ENCODE results near the gene EHMT1. TPM values are rescaled to one million over a fixed set of nuclear protein-coding genes. Genes with fewer than 3 reads are reported as not detected.
A peak's percentile ranks its signal among the peaks of the same experiment; 100 is the strongest.

The EHMT1 gene
- total and polyA plus RNA-seq, 2 of the 13 experiments (the other 11 are each of a cell fraction or from before 2014, with no cell fraction given) = 23.0 to 27.1 TPM

- no peak for TF ChIP-seq JUN (CRISPR knock-in tag; IDR thresholded peaks at IDR 0.05)
- no peak for TF ChIP-seq SMAD3 (CRISPR knock-in tag; IDR thresholded peaks at IDR 0.05)
- TF ChIP-seq ARNT (IDR thresholded peaks at IDR 0.05) = no peak
- TF ChIP-seq, protein P1, sequence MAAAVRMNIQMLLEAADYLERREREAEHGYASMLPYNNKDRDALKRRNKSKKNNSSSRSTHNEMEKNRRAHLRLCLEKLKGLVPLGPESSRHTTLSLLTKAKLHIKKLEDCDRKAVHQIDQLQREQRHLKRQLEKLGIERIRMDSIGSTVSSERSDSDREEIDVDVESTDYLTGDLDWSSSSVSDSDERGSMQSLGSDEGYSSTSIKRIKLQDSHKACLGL (CRISPR knock-in tag; IDR thresholded peaks at IDR 0.05) = peak; percentile 73; the same call in 1 of the 2 replicates
- peak; percentile 74 for TF ChIP-seq POLR2G (IDR thresholded peaks at IDR 0.05; ENCODE audit: low read depth, low read length)
- TF ChIP-seq CTCF (CRISPR knock-in tag; IDR thresholded peaks at IDR 0.05) = peak; percentile 13
- TF ChIP-seq PHF8 (CRISPR knock-in tag; IDR thresholded peaks at IDR 0.05) = peak; percentile 72; the same call in 1 of the 2 replicates
- no peak for TF ChIP-seq PHB2 (IDR thresholded peaks at IDR 0.05; ENCODE audit: partially characterized antibody)
- no peak for TF ChIP-seq ZMYM4 (CRISPR knock-in tag; IDR thresholded peaks at IDR 0.05)
- TF ChIP-seq, protein P2, sequence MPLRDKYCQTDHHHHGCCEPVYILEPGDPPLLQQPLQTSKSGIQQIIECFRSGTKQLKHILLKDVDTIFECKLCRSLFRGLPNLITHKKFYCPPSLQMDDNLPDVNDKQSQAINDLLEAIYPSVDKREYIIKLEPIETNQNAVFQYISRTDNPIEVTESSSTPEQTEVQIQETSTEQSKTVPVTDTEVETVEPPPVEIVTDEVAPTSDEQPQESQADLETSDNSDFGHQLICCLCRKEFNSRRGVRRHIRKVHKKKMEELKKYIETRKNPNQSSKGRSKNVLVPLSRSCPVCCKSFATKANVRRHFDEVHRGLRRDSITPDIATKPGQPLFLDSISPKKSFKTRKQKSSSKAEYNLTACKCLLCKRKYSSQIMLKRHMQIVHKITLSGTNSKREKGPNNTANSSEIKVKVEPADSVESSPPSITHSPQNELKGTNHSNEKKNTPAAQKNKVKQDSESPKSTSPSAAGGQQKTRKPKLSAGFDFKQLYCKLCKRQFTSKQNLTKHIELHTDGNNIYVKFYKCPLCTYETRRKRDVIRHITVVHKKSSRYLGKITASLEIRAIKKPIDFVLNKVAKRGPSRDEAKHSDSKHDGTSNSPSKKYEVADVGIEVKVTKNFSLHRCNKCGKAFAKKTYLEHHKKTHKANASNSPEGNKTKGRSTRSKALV (CRISPR knock-in tag; IDR thresholded peaks at IDR 0.05) = 0 out of 2 replicates have a peak, but pooled peaks have one; percentile 15
- TF ChIP-seq ZSCAN22 (CRISPR knock-in tag; IDR thresholded peaks at IDR 0.05) = no peak
- TF ChIP-seq, protein P3, sequence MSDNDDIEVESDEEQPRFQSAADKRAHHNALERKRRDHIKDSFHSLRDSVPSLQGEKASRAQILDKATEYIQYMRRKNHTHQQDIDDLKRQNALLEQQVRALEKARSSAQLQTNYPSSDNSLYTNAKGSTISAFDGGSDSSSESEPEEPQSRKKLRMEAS (IDR thresholded peaks at IDR 0.05) = peak; percentile 70
- TF ChIP-seq, protein P4, sequence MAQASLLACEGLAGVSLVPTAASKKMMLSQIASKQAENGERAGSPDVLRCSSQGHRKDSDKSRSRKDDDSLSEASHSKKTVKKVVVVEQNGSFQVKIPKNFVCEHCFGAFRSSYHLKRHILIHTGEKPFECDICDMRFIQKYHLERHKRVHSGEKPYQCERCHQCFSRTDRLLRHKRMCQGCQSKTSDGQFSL (CRISPR knock-in tag; IDR thresholded peaks at IDR 0.05) = no peak
- TF ChIP-seq ZKSCAN5 (CRISPR knock-in tag; IDR thresholded peaks at IDR 0.05) = no peak
- no peak for TF ChIP-seq ZNF672 (CRISPR knock-in tag; IDR thresholded peaks at IDR 0.05)
- peak; percentile 60 for TF ChIP-seq PHF20 (CRISPR knock-in tag; IDR thresholded peaks at IDR 0.05)
- no peak for TF ChIP-seq ZNF557 (CRISPR knock-in tag; IDR thresholded peaks at IDR 0.05)
- TF ChIP-seq PATZ1 (CRISPR knock-in tag; IDR thresholded peaks at IDR 0.05) = 0 out of 2 replicates have a peak, but pooled peaks have one; percentile 43
- TF ChIP-seq AGO2 (optimal IDR thresholded peaks at IDR 0.05; ENCODE audit: low read depth, low read length) = no peak
- no peak for TF ChIP-seq NR2F6 (IDR thresholded peaks at IDR 0.05)
- no peak for TF ChIP-seq NR2F6 (CRISPR knock-in tag; IDR thresholded peaks at IDR 0.05)
- no peak for TF ChIP-seq STAG1 (CRISPR knock-in tag; IDR thresholded peaks at IDR 0.05)
- 0 out of 2 replicates have a peak, but pooled peaks have one; percentile 35 for TF ChIP-seq PHF21A (CRISPR knock-in tag; IDR thresholded peaks at IDR 0.05)
These were observed 13.4 kb upstream of the EHMT1 start, which contains the start of gene ARRDC1 (continued) for GRCh38 chr9:137605121-137606004.

Measured in HepG2 (cell line).